Measurements from ENCODE around the gene SPATA6.

GRCh38 chr1:48495166-48495565 is 23.2 kb upstream of the SPATA6 start:
- no peak for TF ChIP-seq CTCF (IDR thresholded peaks at IDR 0.05)
- TF ChIP-seq REST (IDR thresholded peaks at IDR 0.05), result no peak
- no peak for TF ChIP-seq CBX8 (IDR thresholded peaks at IDR 0.05)
- no peak for TF ChIP-seq PBX3 (IDR thresholded peaks at IDR 0.05)
- TF ChIP-seq BCL3 (IDR thresholded peaks at IDR 0.05), result no peak
- TF ChIP-seq POLR2A (IDR thresholded peaks at IDR 0.05; ENCODE audit: low read length), result no peak
- TF ChIP-seq KDM5A (IDR thresholded peaks at IDR 0.05), result no peak
- no peak for TF ChIP-seq CEBPB (IDR thresholded peaks at IDR 0.05)
- no peak for TF ChIP-seq MAFK (IDR thresholded peaks at IDR 0.05; ENCODE audit: partially characterized antibody)
- no peak for TF ChIP-seq CHD4 (IDR thresholded peaks at IDR 0.05; ENCODE audit: borderline replicate concordance)
- TF ChIP-seq RAD21 (conservative IDR thresholded peaks at IDR 0.05 in 1 of 2, IDR thresholded peaks at IDR 0.05 in 1 of 2), result no peak

Data from A549 (cell line).